Liver (tissue), 2 donors: Measurements from ENCODE around the gene DDX50.

Experiments used
- FOXA1 ChIP-seq: IDR thresholded peaks from 2 replicates; pipeline ENCODE4 v1.6.1; 2016; ENCODE audit warnings: antibody characterized with exemption
- ZBTB33 ChIP-seq: IDR thresholded peaks from 2 replicates; pipeline ENCODE4 v1.6.1; 2016; ENCODE audit warnings: antibody characterized with exemption
- TF ChIP-seq, protein P1 (sequence below): fragments of 150-350 bp; IDR thresholded peaks from 2 replicates; pipeline ENCODE4 v1.5.1; 2017; ENCODE audit warnings: improper control_type of control experiment, low read depth, low read length; ENCODE audit not compliant: missing input control
- donor health status: healthy.

- no peak for TF ChIP-seq ZBTB33
- TF ChIP-seq FOXA1 = no peak
- TF ChIP-seq, protein P1, sequence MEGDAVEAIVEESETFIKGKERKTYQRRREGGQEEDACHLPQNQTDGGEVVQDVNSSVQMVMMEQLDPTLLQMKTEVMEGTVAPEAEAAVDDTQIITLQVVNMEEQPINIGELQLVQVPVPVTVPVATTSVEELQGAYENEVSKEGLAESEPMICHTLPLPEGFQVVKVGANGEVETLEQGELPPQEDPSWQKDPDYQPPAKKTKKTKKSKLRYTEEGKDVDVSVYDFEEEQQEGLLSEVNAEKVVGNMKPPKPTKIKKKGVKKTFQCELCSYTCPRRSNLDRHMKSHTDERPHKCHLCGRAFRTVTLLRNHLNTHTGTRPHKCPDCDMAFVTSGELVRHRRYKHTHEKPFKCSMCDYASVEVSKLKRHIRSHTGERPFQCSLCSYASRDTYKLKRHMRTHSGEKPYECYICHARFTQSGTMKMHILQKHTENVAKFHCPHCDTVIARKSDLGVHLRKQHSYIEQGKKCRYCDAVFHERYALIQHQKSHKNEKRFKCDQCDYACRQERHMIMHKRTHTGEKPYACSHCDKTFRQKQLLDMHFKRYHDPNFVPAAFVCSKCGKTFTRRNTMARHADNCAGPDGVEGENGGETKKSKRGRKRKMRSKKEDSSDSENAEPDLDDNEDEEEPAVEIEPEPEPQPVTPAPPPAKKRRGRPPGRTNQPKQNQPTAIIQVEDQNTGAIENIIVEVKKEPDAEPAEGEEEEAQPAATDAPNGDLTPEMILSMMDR = no peak
Measured at GRCh38 chr10:68899186-68899745, 1.8 kb upstream of the DDX50 start.
